ENCODE measurements around the gene DGKG.

- no peak for TF ChIP-seq CTCF (IDR thresholded peaks at IDR 0.05)
- no peak for TF ChIP-seq POLR2A (IDR thresholded peaks at IDR 0.05)
These were observed 188.7 kb downstream of the DGKG start for GRCh38 chr3:186173224-186173815.

Data from lower leg skin (tissue), 3 donors.